ENCODE results near the gene TMEM245. TPM values are rescaled to one million over a fixed set of nuclear protein-coding genes. Genes with fewer than 3 reads are reported as not detected.

Gene TMEM245
- total RNA-seq, 1 experiment from 2014 or later = 34.8 TPM

DNA sequence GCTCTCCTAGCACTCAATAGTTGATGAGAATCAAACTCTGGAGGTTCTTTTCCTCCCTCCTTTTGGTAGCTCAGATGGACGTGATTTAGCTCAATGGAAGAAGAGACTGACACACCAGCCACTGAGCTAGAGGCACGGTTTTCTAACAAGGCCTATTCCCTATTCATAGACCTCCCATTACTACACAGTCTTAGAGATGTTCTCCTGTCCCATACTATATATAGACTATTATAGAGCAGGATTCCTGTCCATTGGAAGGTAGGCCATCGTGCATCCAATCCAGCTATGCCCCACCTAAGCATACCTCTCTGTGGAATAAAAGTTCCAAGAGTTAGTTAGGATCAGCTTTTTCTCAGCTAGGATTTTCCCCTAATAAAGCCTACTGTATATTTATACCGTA lies 76.2 kb downstream of the TMEM245 start:
- no peak overlapping the region for H3K9ac ChIP-seq (ENCODE audit: low read length)
- ATAC-seq (no peak), DNase-seq (ENCODE audit: low read depth, low spot score) (no peak)
- no peaks in the 10 kb centered on the region for H3K9me2 ChIP-seq (ENCODE audit: insufficient read depth)
- peaks cover 10 to 15% of the 10 kb centered on the region in 2 experiments for H3K4me1 ChIP-seq (ENCODE audit: control insufficient read depth in 1 of 2, insufficient read depth in 2 of 2, low read length in 2 of 2)
- intact Hi-C loops (cut with micrococcal nuclease) = no loop called here
- BruUV-seq (replicated peaks) = no TSS peak
- H3K27ac ChIP-seq (ENCODE audit: low read depth, low read length) = no peak overlapping the region
- CTCF ChIA-PET = no interaction called here
- no peaks in the 10 kb centered on the region for H4K20me1 ChIP-seq (ENCODE audit: insufficient read depth)
- H3K4me2 ChIP-seq (ENCODE audit: low read length) = no peak overlapping the region
- H3K36me3 ChIP-seq (ENCODE audit: control insufficient read depth in 1 of 2, insufficient read depth in 2 of 2, low read length in 2 of 2) = peaks cover 17 to 35% of the 10 kb centered on the region in 2 experiments
- RAD21 ChIA-PET (ENCODE audit: low non-redundant PET in 1 of 2, low total read pairs in 2 of 2, uncharacterized antibody in 2 of 2, unreplicated experiment in 2 of 2) = no interaction called here
- no peak overlapping the region for H3K4me3 ChIP-seq (replicated peaks in 1 of 2; ENCODE audit: low read depth in 1 of 2, low read length in 2 of 2)
- TF ChIP-seq EZH2phosphoT487 (IDR thresholded peaks at IDR 0.05; ENCODE audit: borderline replicate concordance) = no peak
- TF ChIP-seq, protein P1, sequence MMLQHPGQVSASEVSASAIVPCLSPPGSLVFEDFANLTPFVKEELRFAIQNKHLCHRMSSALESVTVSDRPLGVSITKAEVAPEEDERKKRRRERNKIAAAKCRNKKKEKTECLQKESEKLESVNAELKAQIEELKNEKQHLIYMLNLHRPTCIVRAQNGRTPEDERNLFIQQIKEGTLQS (IDR thresholded peaks at IDR 0.05) = no peak
- TF ChIP-seq RAD21 (IDR thresholded peaks at IDR 0.05; ENCODE audit: low read depth) = no peak
- TF ChIP-seq, protein P2, sequence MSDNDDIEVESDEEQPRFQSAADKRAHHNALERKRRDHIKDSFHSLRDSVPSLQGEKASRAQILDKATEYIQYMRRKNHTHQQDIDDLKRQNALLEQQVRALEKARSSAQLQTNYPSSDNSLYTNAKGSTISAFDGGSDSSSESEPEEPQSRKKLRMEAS (IDR thresholded peaks at IDR 0.05) = no peak
- no peak for TF ChIP-seq EZH2 (IDR thresholded peaks at IDR 0.05)
- TF ChIP-seq ELF1 (IDR thresholded peaks at IDR 0.05; ENCODE audit: borderline replicate concordance, low read depth) = no peak
- TF ChIP-seq, protein P3, sequence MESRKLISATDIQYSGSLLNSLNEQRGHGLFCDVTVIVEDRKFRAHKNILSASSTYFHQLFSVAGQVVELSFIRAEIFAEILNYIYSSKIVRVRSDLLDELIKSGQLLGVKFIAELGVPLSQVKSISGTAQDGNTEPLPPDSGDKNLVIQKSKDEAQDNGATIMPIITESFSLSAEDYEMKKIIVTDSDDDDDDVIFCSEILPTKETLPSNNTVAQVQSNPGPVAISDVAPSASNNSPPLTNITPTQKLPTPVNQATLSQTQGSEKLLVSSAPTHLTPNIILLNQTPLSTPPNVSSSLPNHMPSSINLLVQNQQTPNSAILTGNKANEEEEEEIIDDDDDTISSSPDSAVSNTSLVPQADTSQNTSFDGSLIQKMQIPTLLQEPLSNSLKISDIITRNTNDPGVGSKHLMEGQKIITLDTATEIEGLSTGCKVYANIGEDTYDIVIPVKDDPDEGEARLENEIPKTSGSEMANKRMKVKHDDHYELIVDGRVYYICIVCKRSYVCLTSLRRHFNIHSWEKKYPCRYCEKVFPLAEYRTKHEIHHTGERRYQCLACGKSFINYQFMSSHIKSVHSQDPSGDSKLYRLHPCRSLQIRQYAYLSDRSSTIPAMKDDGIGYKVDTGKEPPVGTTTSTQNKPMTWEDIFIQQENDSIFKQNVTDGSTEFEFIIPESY (IDR thresholded peaks at IDR 0.05; ENCODE audit: extremely low read depth, insufficient replicate concordance, low read length) = no peak
- TF ChIP-seq, protein P4, sequence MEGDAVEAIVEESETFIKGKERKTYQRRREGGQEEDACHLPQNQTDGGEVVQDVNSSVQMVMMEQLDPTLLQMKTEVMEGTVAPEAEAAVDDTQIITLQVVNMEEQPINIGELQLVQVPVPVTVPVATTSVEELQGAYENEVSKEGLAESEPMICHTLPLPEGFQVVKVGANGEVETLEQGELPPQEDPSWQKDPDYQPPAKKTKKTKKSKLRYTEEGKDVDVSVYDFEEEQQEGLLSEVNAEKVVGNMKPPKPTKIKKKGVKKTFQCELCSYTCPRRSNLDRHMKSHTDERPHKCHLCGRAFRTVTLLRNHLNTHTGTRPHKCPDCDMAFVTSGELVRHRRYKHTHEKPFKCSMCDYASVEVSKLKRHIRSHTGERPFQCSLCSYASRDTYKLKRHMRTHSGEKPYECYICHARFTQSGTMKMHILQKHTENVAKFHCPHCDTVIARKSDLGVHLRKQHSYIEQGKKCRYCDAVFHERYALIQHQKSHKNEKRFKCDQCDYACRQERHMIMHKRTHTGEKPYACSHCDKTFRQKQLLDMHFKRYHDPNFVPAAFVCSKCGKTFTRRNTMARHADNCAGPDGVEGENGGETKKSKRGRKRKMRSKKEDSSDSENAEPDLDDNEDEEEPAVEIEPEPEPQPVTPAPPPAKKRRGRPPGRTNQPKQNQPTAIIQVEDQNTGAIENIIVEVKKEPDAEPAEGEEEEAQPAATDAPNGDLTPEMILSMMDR (IDR thresholded peaks at IDR 0.05 in 2 of 3, conservative IDR thresholded peaks at IDR 0.05 in 1 of 3; ENCODE audit: borderline replicate concordance in 1 of 3, insufficient read depth in 1 of 3, low read depth in 2 of 3, low read length in 2 of 3) = no peak
- TF ChIP-seq YY1 (IDR thresholded peaks at IDR 0.05; ENCODE audit: extremely low read depth, insufficient replicate concordance, low read depth, low read length) = no peak
- TF ChIP-seq POLR2A (IDR thresholded peaks at IDR 0.05; ENCODE audit: borderline replicate concordance, extremely low read depth, insufficient read depth, insufficient read length) = no peak
- TF ChIP-seq, protein P5, sequence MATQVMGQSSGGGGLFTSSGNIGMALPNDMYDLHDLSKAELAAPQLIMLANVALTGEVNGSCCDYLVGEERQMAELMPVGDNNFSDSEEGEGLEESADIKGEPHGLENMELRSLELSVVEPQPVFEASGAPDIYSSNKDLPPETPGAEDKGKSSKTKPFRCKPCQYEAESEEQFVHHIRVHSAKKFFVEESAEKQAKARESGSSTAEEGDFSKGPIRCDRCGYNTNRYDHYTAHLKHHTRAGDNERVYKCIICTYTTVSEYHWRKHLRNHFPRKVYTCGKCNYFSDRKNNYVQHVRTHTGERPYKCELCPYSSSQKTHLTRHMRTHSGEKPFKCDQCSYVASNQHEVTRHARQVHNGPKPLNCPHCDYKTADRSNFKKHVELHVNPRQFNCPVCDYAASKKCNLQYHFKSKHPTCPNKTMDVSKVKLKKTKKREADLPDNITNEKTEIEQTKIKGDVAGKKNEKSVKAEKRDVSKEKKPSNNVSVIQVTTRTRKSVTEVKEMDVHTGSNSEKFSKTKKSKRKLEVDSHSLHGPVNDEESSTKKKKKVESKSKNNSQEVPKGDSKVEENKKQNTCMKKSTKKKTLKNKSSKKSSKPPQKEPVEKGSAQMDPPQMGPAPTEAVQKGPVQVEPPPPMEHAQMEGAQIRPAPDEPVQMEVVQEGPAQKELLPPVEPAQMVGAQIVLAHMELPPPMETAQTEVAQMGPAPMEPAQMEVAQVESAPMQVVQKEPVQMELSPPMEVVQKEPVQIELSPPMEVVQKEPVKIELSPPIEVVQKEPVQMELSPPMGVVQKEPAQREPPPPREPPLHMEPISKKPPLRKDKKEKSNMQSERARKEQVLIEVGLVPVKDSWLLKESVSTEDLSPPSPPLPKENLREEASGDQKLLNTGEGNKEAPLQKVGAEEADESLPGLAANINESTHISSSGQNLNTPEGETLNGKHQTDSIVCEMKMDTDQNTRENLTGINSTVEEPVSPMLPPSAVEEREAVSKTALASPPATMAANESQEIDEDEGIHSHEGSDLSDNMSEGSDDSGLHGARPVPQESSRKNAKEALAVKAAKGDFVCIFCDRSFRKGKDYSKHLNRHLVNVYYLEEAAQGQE (IDR thresholded peaks at IDR 0.05; ENCODE audit: low read depth) = no peak
- TF ChIP-seq TCF7L2 (IDR thresholded peaks at IDR 0.05; ENCODE audit: borderline replicate concordance, extremely low read depth, insufficient read depth, insufficient read length) = no peak
- TF ChIP-seq ZNF274 (IDR thresholded peaks at IDR 0.05; ENCODE audit: low read depth, low read length) = no peak
- no peak for TF ChIP-seq SP1 (IDR thresholded peaks at IDR 0.05; ENCODE audit: low read depth)
- TF ChIP-seq SIN3A (IDR thresholded peaks at IDR 0.05; ENCODE audit: low read depth) = no peak
- TF ChIP-seq JUND (IDR thresholded peaks at IDR 0.05) = no peak
- TF ChIP-seq CBX3 (IDR thresholded peaks at IDR 0.05; ENCODE audit: low read depth) = no peak
- no peak for TF ChIP-seq ZFX (IDR thresholded peaks at IDR 0.05)
- TF ChIP-seq FOSL1 (IDR thresholded peaks at IDR 0.05; ENCODE audit: low read depth) = no peak
- POLR2A ChIA-PET = no interaction called here
- H2AFZ ChIP-seq (ENCODE audit: low read depth, low read length, poor library complexity, severe bottlenecking) = no peak overlapping the region
- no peaks in the 10 kb centered on the region for H3K27me3 ChIP-seq (ENCODE audit: insufficient read depth, low read length)
- H3K79me2 ChIP-seq (ENCODE audit: insufficient read depth, low read length) = 0 out of 2 replicates have a peak, but pooled peaks cover 4% of the 10 kb centered on the region
- no peaks in the 10 kb centered on the region for H3K9me3 ChIP-seq (ENCODE audit: control insufficient read depth in 1 of 2, insufficient read depth in 1 of 2, low read depth in 1 of 2, low read length in 2 of 2)
